T-helper 2 cell (primary cell): ENCODE measurements around the gene PPM1L.
"Not testable (repeated sequence)": the region's sequence is repeated elsewhere in the genome, so short reads cannot be mapped to it uniquely, and the experiment has no call there.

Experiments used
- DNase-seq, 5 experiments: peaks; one replicate each; pipeline versions ENCODE4 v3.0.0 to v3.0.0-alpha.2; 2012 to 2022

Gene PPM1L

GRCh38 chr3:160992712-160993111 lies 236.7 kb downstream of the PPM1L start:
- no peak for DNase-seq

GRCh38 chr3:160996811-160997210 lies 240.8 kb downstream of the PPM1L start:
- DNase-seq, result no peak

- DNase-seq, result no peak
These were observed 242.6 kb downstream of the PPM1L start for GRCh38 chr3:160998581-160998980.

GRCh38 chr3:160999274-160999673 lies 243.2 kb downstream of the PPM1L start:
- no peak for DNase-seq

- no peak for DNase-seq
These were observed 252.1 kb downstream of the PPM1L start for GRCh38 chr3:161008086-161008485.

- not testable (repeated sequence) for DNase-seq
These were observed 254.1 kb downstream of the PPM1L start for GRCh38 chr3:161010151-161010550.

- DNase-seq, result no peak
These were observed 259.1 kb downstream of the PPM1L start for GRCh38 chr3:161014843-161015749.

- DNase-seq, result no peak
These were observed 260.6 kb downstream of the PPM1L start for GRCh38 chr3:161016417-161017313.

- DNase-seq, result no peak
These were observed 261.9 kb downstream of the PPM1L start for GRCh38 chr3:161017971-161018370.

GRCh38 chr3:161020256-161020655 lies 264.2 kb downstream of the PPM1L start:
- DNase-seq, result no peak

GRCh38 chr3:161025911-161026310 lies 269.9 kb downstream of the PPM1L start:
- DNase-seq, result no peak

GRCh38 chr3:161026612-161027510 lies 270.8 kb downstream of the PPM1L start:
- DNase-seq, result no peak

- no peak for DNase-seq
These were observed 272.6 kb downstream of the PPM1L start for GRCh38 chr3:161028555-161029153.

GRCh38 chr3:161031134-161031533 lies 275.1 kb downstream of the PPM1L start:
- DNase-seq, result no peak

- DNase-seq, result peak in 1 of 5 experiments; percentile 55
These were observed 279.0 kb downstream of the PPM1L start for GRCh38 chr3:161034913-161035550.

GRCh38 chr3:161035711-161036110 lies 279.7 kb downstream of the PPM1L start:
- DNase-seq, result no peak

GRCh38 chr3:161038725-161039124 lies 282.7 kb downstream of the PPM1L start:
- DNase-seq, result no peak

- DNase-seq, result no peak
These were observed 286.0 kb downstream of the PPM1L start for GRCh38 chr3:161042023-161042501.

GRCh38 chr3:161043336-161044035 lies 287.5 kb downstream of the PPM1L start:
- DNase-seq, result no peak

GRCh38 chr3:161049683-161050248 lies 293.7 kb downstream of the PPM1L start:
- DNase-seq, result no peak
